OCI-LY1 (cell line): ENCODE data around the gene GSC2.

Experiments
- H2AFZ ChIP-seq: fragments of 200-600 bp; sonication (generic), shearing (Covaris generic); 2 replicates; pipeline ENCODE4 v1.6.0; 2014; ENCODE audit warnings: antibody characterized with exemption, mild to moderate bottlenecking, low read length
- H3F3A ChIP-seq: fragments of 200-600 bp; sonication (generic), shearing (Covaris generic); 2 replicates; pipeline ENCODE4 v1.6.0; 2014; ENCODE audit warnings: mild to moderate bottlenecking, antibody characterized with exemption, low read length, moderate library complexity; ENCODE audit not compliant: insufficient read depth
- H3K27ac ChIP-seq: fragments of 200-600 bp; sonication (generic); 2 replicates; pipeline ENCODE4 v1.5.1; 2014; ENCODE audit warnings: low read length, mixed run types, mild to moderate bottlenecking, low read depth; ENCODE audit not compliant: poor library complexity, severe bottlenecking
- H3K27me3 ChIP-seq: fragments of 200-600 bp; sonication (generic); 2 replicates; pipeline ENCODE4 v1.6.0; 2014; ENCODE audit warnings: antibody characterized with exemption, mild to moderate bottlenecking, low read length, moderate library complexity; ENCODE audit not compliant: insufficient read depth
- H3K36me3 ChIP-seq: fragments of 200-600 bp; sonication (generic); 2 replicates; pipeline ENCODE4 v1.6.1; 2014; ENCODE audit warnings: mild to moderate bottlenecking, antibody characterized with exemption, low read length, moderate library complexity, mixed read lengths; ENCODE audit not compliant: insufficient read depth
- H3K4me1 ChIP-seq: fragments of 200-600 bp; sonication (generic); 2 replicates; pipeline ENCODE4 v1.5.1; 2014; ENCODE audit warnings: mild to moderate bottlenecking, low read length, moderate library complexity; ENCODE audit not compliant: insufficient read depth, severe bottlenecking
- H3K4me2 ChIP-seq: fragments of 200-600 bp; sonication (generic), shearing (Covaris generic); 2 replicates; pipeline ENCODE4 v1.6.1; 2014; ENCODE audit warnings: low read length
- H3K4me3 ChIP-seq: fragments of 200-600 bp; sonication (generic); 2 replicates; pipeline ENCODE4 v1.5.1; 2014; ENCODE audit warnings: low read length, low read depth, mild to moderate bottlenecking, mixed read lengths; ENCODE audit not compliant: poor library complexity, severe bottlenecking
- H3K79me2 ChIP-seq: fragments of 200-600 bp; shearing (Covaris generic); 2 replicates; pipeline ENCODE4 v1.6.1; 2016; ENCODE audit warnings: mixed run types, low read length, mixed read lengths; ENCODE audit not compliant: insufficient read depth
- H3K9ac ChIP-seq: fragments of 200-600 bp; sonication (generic), shearing (Covaris generic); 2 replicates; pipeline ENCODE4 v1.6.1; 2014; ENCODE audit warnings: mild to moderate bottlenecking, low read length, mixed read lengths
- H3K9me2 ChIP-seq: fragments of 200-600 bp; sonication (generic), shearing (Covaris generic); 2 replicates; pipeline ENCODE4 v1.6.1; 2014; ENCODE audit warnings: low read depth, mild to moderate bottlenecking, low read length, mixed read lengths
- H3K9me3 ChIP-seq: fragments of 200-600 bp; shearing (Covaris generic); 2 replicates; pipeline ENCODE4 v1.6.1; 2014; ENCODE audit warnings: low read length, mixed read lengths
- H4K20me1 ChIP-seq: fragments of 200-600 bp; sonication (generic), shearing (Covaris generic); 2 replicates; pipeline ENCODE4 v1.6.0; 2016; ENCODE audit warnings: mild to moderate bottlenecking, low read length; ENCODE audit not compliant: insufficient read depth
- CTCF ChIP-seq: fragments of 200-600 bp; sonication (generic), shearing (Covaris generic); IDR thresholded peaks from 2 replicates; pipeline ENCODE4 v1.5.1; 2017; ENCODE audit warnings: mild to moderate bottlenecking, antibody characterized with exemption, low read length, moderate library complexity, mixed read lengths
- EZH2 ChIP-seq: fragments of 200-600 bp; sonication (generic), shearing (Covaris generic); IDR thresholded peaks from 2 replicates; pipeline ENCODE4 v1.8.0; 2017; ENCODE audit warnings: borderline replicate concordance, mixed run types, mild to moderate bottlenecking, antibody characterized with exemption, low read length, moderate library complexity, mixed read lengths

Gene GSC2

GRCh38 chr22:19103880-19104821 is 45.9 kb downstream of the GSC2 start:
- Histone ChIP-seq H3K4me2 (no peak overlapping the region), H3K36me3 (peaks cover 9% of the 10 kb centered on the region), H3K9me2 (no peaks in the 10 kb centered on the region), H4K20me1 (no peaks in the 10 kb centered on the region), H3K27ac (no peak overlapping the region), H3K4me1 (peaks cover 2% of the 10 kb centered on the region), H3F3A (no peaks in the 10 kb centered on the region), H3K9ac (no peak overlapping the region), H2AFZ (no peak overlapping the region), H3K4me3 (no peak overlapping the region), H3K9me3 (no peaks in the 10 kb centered on the region), H3K27me3 (no peaks in the 10 kb centered on the region), H3K79me2 (peaks cover 64% of the 10 kb centered on the region)
- TF ChIP-seq EZH2 (no peak), CTCF (no peak)

GRCh38 chr22:19098157-19098556 is 51.9 kb downstream of the GSC2 start:
- Histone ChIP-seq H4K20me1 (no peaks in the 10 kb centered on the region), H3K27me3 (no peaks in the 10 kb centered on the region), H3K79me2 (peaks cover 28% of the 10 kb centered on the region), H3K4me2 (no peak overlapping the region), H3K27ac (no peak overlapping the region), H2AFZ (no peak overlapping the region), H3K4me1 (no peaks in the 10 kb centered on the region), H3K36me3 (peaks cover 19% of the 10 kb centered on the region), H3F3A (no peaks in the 10 kb centered on the region), H3K9ac (no peak overlapping the region), H3K4me3 (no peak overlapping the region), H3K9me2 (no peaks in the 10 kb centered on the region), H3K9me3 (no peaks in the 10 kb centered on the region)
- TF ChIP-seq EZH2 (no peak), CTCF (no peak)

- TF ChIP-seq CTCF (no peak), EZH2 (no peak)
Measured at GRCh38 chr22:19097518-19097917, 52.6 kb downstream of the GSC2 start.

More at GRCh38 chr22:19097518-19097917, 52.6 kb downstream of the GSC2 start:
- Histone ChIP-seq H3K4me1 (no peaks in the 10 kb centered on the region), H4K20me1 (no peaks in the 10 kb centered on the region), H3K9me2 (no peaks in the 10 kb centered on the region), H3K79me2 (peaks cover 25% of the 10 kb centered on the region), H2AFZ (no peak overlapping the region), H3K27me3 (no peaks in the 10 kb centered on the region), H3K36me3 (peaks cover 19% of the 10 kb centered on the region), H3F3A (no peaks in the 10 kb centered on the region), H3K9me3 (no peaks in the 10 kb centered on the region), H3K4me2 (no peak overlapping the region), H3K4me3 (no peak overlapping the region), H3K27ac (no peak overlapping the region), H3K9ac (no peak overlapping the region)
